HG02588 (cell line): ENCODE measurements around the gene SPTLC1.

Source experiments
- ATAC-seq: cut with Tn5 transposase; IDR thresholded peaks from one replicate; pipeline ENCODE4 v1.9.1; 2021; ENCODE audit warnings: mild to moderate bottlenecking, moderate library complexity; ENCODE audit not compliant: unreplicated experiment

The SPTLC1 gene

GRCh38 chr9:91992461-91993041, 122.7 kb downstream of the SPTLC1 start:
- no peak for ATAC-seq

DNA sequence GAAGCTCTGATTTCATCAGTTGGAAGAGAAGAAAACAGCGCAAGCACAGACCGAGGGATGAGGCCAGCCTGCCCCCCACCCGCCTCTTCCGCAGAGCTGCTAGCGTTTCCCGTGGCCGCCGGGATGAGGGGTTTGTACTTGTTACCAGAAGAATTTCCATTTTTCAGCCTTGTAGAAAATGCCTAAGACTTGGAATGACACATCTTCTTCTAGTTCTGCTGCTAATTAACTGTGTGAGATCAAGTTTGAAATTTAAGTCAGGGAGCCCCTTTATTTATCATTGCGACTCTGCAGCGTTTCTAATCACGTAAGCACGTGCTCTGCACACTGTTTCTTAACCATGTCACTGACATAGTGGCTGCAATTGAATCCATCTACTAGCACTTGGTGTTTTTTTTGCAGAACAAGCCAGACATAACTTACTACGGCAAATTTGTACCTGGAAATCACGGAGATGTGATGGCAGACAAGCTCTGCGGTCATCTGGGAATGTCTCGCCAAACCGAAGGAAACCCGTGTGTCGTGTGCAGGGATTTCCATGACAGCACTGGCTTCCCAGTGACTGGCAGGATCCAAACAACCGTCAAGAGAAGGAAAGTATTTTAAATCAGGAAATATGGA, 123.4 kb downstream of the SPTLC1 start:
- no peak for ATAC-seq

- ATAC-seq: no peak
Observed at GRCh38 chr9:91986248-91986647, 129.0 kb downstream of the SPTLC1 start.

- ATAC-seq: no peak
Observed at GRCh38 chr9:91985692-91986091, 129.5 kb downstream of the SPTLC1 start.
